ENCODE data around the gene CFDP1.

DNA sequence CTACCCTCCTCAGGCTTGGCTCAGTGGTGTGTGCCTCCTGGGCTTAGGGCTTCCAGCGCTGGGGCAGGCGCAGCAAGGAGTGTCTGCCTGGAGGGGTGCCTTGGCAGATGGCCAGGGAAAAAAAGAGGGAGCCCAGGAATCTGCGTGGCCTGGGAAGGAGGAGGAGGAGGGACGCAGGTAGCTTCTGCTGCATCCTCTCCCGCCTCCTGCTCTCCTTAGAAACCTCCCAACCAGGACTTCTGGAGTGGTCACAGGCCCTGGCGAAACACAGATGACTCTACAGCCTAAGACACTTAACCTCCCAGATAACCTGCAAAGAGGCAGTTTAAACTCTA is 174.5 kb downstream of the CFDP1 start:
- TF ChIP-seq, protein P1, sequence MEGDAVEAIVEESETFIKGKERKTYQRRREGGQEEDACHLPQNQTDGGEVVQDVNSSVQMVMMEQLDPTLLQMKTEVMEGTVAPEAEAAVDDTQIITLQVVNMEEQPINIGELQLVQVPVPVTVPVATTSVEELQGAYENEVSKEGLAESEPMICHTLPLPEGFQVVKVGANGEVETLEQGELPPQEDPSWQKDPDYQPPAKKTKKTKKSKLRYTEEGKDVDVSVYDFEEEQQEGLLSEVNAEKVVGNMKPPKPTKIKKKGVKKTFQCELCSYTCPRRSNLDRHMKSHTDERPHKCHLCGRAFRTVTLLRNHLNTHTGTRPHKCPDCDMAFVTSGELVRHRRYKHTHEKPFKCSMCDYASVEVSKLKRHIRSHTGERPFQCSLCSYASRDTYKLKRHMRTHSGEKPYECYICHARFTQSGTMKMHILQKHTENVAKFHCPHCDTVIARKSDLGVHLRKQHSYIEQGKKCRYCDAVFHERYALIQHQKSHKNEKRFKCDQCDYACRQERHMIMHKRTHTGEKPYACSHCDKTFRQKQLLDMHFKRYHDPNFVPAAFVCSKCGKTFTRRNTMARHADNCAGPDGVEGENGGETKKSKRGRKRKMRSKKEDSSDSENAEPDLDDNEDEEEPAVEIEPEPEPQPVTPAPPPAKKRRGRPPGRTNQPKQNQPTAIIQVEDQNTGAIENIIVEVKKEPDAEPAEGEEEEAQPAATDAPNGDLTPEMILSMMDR (optimal IDR thresholded peaks at IDR 0.05 in 1 of 3, IDR thresholded peaks at IDR 0.05 in 1 of 3, conservative IDR thresholded peaks at IDR 0.05 in 1 of 3; ENCODE audit: extremely low read depth in 1 of 3, insufficient read depth in 2 of 3, low read length in 3 of 3) = no peak
- no peak for TF ChIP-seq EZH2 (IDR thresholded peaks at IDR 0.05; ENCODE audit: low read length)

Measured in keratinocyte (primary cell).